SH-SY5Y (cell line): ENCODE measurements around the gene IGLL5.

ENCODE experiments used
- GATA2 ChIP-seq: IDR thresholded peaks from 2 replicates; pipeline ENCODE4 v1.6.1; 2011; ENCODE audit warnings: mild to moderate bottlenecking, low read depth, low read length
- GATA3 ChIP-seq: IDR thresholded peaks from 2 replicates; pipeline ENCODE4 v1.6.1; 2011; ENCODE audit warnings: low read depth, mild to moderate bottlenecking, low read length, moderate library complexity

Gene IGLL5

GRCh38 chr22:22884888-22885840 lies 2.5 kb upstream of the IGLL5 start:
- TF ChIP-seq GATA3 (no peak), GATA2 (no peak)

DNA sequence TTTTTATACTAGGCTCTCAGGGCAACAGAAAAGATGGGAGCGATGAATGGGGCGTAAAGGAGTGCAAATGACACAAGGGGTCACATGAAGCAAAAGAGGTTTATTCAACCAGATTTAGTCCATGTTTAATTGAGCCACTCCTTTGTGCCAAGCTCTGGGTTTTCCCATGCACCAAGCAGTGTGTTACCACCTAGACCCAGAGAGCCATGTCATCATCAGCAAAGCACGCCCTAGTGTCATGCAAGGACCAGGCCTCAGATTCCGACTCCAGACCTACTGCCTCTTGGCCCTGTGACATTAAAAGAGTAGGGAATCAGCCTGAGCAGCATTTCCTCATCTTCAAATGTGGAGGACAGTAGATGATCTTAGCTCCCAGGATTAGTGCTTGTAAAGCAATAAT lies 1.1 kb upstream of the IGLL5 start:
- TF ChIP-seq GATA2 = no peak
- TF ChIP-seq GATA3 = no peak

- TF ChIP-seq GATA2 (no peak), GATA3 (no peak)
These were observed 1.1 kb downstream of the IGLL5 start for GRCh38 chr22:22888571-22889353.

GRCh38 chr22:22890085-22890484 lies 2.5 kb downstream of the IGLL5 start:
- TF ChIP-seq GATA3 (no peak), GATA2 (no peak)

DNA sequence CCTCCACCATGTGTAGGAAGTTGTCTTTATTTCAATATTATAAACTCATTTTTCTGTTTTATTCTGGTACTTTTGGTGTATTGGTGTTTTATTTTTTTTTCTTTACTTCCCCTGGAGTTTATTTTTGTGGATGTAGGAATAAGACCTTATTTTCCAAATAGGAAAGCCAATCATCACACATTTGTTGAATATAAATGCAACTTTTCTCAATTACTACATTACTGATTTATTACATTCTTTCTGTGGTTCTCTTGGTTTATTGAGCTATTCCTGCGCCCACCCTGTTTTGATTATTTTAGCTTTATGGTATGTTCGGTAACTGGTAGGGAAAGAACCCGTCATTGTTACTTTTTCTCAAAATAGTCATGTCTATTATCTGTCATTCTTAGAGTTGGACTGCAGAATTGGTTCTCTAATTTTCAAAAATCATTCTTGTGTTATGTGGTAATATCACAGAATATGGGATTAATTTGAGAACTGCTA lies 3.6 kb downstream of the IGLL5 start:
- no peak for TF ChIP-seq GATA3

- no peak for TF ChIP-seq GATA3
These were observed 4.8 kb downstream of the IGLL5 start for GRCh38 chr22:22892096-22893052.

DNA sequence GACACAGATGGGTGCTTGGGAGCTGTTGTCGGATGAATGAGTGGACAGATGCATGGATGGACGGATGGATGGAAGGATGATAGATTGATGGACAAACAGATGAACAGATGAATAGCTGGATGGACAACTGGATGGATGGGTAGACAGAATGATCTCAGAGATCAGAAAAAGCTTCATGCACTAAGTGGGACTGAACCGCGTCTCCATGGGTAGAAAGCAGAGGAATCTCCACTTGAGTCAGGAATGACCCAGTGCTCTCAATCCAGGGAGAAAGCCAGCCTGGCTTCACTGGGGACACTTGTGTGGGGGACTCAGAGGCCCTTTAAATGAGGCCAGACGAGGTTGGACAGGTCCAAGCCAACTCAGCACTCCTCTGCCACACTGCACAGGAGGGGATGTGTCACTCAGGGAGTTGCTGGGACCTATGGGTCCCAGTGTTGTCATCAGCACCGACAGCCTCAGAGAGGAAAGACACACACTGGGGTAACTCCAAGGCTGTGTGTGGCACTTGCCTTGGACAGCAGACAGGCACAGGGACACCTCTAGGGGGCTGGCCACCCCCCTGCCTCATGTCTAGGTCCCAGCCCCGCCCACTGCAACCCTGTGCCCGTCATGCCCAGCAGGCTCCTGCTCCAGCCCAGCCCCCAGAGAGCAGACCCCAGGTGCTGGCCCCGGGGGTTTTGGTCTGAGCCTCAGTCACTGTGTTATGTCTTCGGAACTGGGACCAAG lies 5.6 kb downstream of the IGLL5 start:
- TF ChIP-seq GATA2 (no peak), GATA3 (no peak)

DNA sequence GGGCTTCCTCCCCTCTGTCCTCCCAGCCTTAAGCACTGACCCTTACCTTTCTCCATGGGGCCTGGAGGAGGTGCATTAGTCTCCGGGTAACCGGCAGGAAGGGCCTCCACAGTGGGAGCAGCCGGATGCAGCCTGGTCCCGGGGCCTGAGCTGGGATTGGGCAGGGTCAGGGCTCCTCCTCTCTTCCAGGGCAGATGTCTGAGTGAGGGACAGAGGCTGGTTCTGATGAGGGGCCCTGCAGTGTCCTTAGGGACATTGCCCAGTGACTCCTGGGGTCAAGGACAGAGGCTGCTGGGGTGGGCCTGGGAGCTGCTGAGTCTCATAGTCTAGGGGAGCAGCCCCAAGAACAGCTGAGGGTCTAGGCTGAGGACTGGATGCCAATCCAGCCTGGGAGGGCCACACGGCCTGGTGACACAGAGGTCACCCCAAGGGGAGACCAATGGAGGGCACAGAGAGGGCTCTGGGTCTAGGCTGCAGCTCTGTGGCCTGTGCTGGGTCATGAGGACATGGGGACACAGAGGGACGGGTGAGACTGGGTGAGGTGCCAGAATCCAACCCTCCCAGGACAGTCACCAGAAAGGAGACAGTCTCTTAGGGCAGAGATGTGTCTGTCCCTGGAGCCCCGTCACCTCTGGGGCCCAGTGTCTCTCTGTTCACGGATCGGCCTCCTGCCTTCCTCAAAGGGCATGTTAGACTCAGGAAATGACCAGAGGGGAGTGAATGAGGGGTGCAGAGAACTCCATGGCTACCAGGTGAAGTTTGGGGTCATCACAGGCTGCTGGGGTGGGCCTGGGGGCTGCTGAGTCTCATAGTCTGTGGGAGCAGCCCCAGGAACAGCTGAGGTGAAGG lies 6.5 kb downstream of the IGLL5 start:
- TF ChIP-seq GATA2 = no peak

GRCh38 chr22:22894740-22895731 lies 7.4 kb downstream of the IGLL5 start:
- no peak for TF ChIP-seq GATA2
- TF ChIP-seq GATA3 = no peak

DNA sequence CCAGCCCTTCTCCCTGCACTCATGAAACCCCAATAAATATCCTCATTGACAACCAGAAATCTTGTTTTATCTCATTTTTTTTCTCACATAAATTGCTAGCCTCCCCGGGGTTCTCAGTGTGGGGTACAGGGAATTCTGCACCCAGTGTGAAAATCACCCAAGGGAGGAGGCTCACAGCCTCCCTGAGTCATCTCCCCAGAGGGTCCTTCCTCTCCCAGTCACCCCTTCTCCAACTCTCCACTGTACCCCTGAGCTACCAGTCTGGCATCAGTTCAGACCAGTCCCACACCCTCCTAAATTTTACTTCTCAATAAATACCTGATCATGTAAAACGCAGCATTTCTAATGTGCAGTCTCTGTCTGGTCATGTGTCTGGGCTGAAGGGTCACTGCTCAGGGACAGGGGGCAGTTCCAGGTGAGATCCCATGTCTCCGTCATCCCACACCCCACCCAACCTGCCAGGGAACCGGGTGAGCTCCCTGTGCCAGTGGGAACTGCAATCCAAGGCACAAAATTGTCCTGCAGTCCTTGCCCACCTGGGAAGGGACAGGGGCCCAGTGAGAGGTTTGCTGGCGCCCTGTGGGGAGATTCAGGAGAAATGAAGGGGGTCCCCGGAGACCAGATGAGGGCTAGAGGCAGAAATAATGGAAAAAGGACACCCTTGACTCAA lies 8.3 kb downstream of the IGLL5 start:
- TF ChIP-seq GATA2 = no peak
- no peak for TF ChIP-seq GATA3

DNA sequence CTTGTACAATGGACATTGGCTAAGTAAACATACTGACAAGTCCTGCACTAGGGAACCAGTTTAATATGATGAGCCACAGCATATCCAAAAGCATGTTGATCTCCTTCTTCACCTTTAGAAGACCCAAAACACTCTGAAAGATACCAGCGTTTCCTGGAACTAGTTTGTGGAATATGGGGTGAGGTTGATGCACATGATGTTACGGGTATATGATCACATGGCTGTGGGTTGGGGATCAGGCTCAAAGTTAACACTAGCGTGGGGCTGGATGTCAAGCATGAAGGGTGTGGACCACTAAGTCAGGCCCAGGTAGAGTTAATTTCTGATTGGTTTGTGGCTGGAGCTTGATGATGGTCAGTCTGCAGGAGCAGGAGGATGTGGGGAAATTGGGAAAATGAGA lies 9.0 kb downstream of the IGLL5 start:
- TF ChIP-seq GATA3 (no peak), GATA2 (no peak)

GRCh38 chr22:22897091-22897490 lies 9.5 kb downstream of the IGLL5 start:
- TF ChIP-seq GATA3 (no peak), GATA2 (no peak)
